ENCODE measurements around the gene HTR3D. TPM values are rescaled to one million over a fixed set of nuclear protein-coding genes. Genes with fewer than 3 reads are reported as not detected.

HTR3D gene
- total and polyA plus RNA-seq, 9 of the 15 experiments (the other 6 are each of a cell fraction or from before 2014, with no cell fraction given): not detected

- TF ChIP-seq NBN (IDR thresholded peaks at IDR 0.05; ENCODE audit: low read depth) (peak; percentile 90), SIN3A (IDR thresholded peaks at IDR 0.05; ENCODE audit: borderline replicate concordance in 2 of 2, control insufficient read depth in 1 of 2, low read depth in 2 of 2, low read length in 2 of 2) (no peak), FOXO4 (CRISPR knock-in tag; IDR thresholded peaks at IDR 0.05) (no peak), NFE2L1 (tag; IDR thresholded peaks at IDR 0.05; ENCODE audit: borderline replicate concordance, low read depth) (no peak), ELF2 (CRISPR knock-in tag; IDR thresholded peaks at IDR 0.05) (no peak), MAFG (tag; conservative IDR thresholded peaks at IDR 0.05) (peak; percentile 60), E2F1 (CRISPR knock-in tag; IDR thresholded peaks at IDR 0.05) (no peak), MEIS2 (IDR thresholded peaks at IDR 0.05; ENCODE audit: partially characterized antibody) (peak; percentile 71), FOXK2 (conservative IDR thresholded peaks at IDR 0.05 in 1 of 2, IDR thresholded peaks at IDR 0.05 in 1 of 2; ENCODE audit: low read depth in 2 of 2) (peak; percentile 30 to 45; a peak in 1 of 4 replicates), SFPQ (IDR thresholded peaks at IDR 0.05; ENCODE audit: low read depth, low read length) (no peak), ARID3B (CRISPR knock-in tag; IDR thresholded peaks at IDR 0.05; ENCODE audit: borderline replicate concordance) (no peak), EP300 (IDR thresholded peaks at IDR 0.05; ENCODE audit: low read length) (peak; percentile 71), RAD21 (CRISPR knock-in tag; conservative IDR thresholded peaks at IDR 0.05 in 1 of 2, IDR thresholded peaks at IDR 0.05 in 1 of 2) (peak; percentile 28 to 42), ZNF778 (CRISPR knock-in tag; IDR thresholded peaks at IDR 0.05) (no peak), RBM22 (IDR thresholded peaks at IDR 0.05; ENCODE audit: low read depth, low read length, poor library complexity, severe bottlenecking) (no peak)
Observed at GRCh38 chr3:183988216-183988790, 43.2 kb upstream of the HTR3D start (continued).
